Dedifferentiated amniotic fluid mesenchymal stem cell (primary cell): ENCODE data around the gene OPA1.
A peak's percentile ranks its signal among the peaks of the same experiment; 100 is the strongest.
"Not testable (repeated sequence)": the region's sequence is repeated elsewhere in the genome, so short reads cannot be mapped to it uniquely, and the experiment has no call there.

Experiments used
- DNase-seq: peaks from one replicate; pipeline ENCODE4 v3.0.0-alpha.2; 2016; ENCODE audit errors: extremely low spot score

Gene OPA1

GRCh38 chr3:193590088-193590856, 2.7 kb upstream of the OPA1 start:
- DNase-seq: peak; percentile 45

DNA sequence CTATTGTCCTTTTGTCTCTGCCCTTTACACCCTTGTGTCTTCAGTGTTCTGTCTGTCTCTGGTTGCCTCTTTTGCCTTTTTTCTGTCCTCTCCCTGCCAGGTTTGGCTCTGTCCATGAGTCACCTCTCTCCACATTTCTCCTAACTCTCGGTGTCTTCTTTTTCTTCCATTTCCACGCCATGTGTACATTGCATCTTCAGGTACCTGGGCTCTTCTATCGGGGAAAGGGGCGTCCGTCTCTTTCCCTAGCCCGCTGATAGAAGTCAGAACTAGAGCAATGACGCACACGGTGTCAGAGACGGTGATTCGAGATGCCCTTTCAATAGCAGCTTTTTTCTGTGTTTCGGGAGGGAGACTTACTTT, 641 bp downstream of the OPA1 start:
- no peak for DNase-seq

DNA sequence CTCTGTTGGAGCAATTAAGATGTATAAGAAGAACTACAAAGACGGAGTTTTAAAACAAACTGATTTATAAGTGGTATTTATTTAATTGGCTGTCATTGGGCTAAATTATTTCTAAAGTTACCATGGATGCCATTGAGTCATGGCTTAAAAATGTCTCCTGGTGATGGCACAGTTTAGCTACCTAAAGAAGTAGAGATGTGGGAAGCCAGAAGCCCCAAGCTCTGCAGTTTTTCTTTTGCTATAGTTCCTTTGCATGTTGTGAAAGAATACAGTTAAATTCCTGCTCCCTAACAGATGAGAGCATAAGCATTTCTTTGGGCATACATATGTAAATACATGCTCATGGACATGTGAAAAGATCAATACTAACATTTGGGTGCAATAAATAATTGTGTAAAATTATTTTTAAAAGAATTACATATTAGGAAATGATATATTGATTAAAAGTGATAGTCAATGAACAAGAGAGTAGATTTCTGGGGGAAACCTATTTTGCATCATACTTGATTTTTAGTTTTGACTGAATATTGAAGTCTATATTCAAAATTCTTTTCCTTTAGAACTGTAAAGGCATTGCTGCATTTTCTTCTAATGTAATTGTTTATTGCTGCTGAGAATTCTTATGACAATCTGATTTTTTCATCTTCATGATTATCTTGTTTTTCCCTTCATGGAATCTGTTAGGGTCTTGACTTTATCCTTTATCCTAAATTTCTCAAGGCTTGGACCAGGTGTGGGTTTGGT, 2.1 kb downstream of the OPA1 start:
- DNase-seq: no peak

- DNase-seq: no peak
These were observed 3.0 kb downstream of the OPA1 start for GRCh38 chr3:193595939-193596487.

DNA sequence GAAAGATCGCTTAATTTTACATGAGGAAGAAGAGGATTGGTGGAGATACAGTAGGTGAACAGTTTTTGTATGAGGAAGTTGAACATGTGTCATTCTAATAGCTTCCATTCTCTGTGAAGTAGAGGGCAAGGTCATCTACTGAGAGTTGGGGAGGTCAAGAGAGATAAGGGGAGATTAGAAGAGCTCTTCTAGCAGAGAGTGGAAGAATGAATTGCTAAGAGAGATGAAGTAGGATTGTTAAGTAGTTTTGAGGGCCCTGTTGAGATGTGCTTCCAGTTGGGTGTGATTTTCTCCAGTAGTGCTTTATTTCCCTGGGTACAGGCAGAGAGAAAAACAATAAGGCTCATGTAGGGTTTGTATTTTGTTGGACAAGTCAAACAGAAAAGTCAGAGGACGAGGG, 5.2 kb downstream of the OPA1 start:
- no peak for DNase-seq

DNA sequence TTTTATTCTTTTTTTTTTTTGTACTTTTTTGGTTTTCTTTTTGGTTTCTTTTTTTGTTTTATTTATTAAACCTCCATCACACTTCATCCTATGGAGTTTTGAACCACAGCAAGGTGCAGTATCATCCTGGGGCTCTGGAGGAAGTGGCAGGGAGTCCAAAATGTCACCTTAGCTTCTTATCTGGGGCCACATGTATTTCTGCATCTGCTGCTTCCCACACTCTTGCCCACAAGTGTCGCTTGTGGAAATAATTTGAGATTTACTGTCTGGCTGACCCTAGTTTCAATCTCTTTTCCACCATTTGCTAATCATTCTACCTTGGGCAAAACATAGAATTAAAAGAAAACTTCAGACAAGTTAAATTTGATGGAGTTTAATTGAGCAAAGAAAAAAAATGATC, 6.4 kb downstream of the OPA1 start:
- DNase-seq: no peak

GRCh38 chr3:193605876-193606275, 12.9 kb downstream of the OPA1 start:
- peak; percentile 60 for DNase-seq

DNA sequence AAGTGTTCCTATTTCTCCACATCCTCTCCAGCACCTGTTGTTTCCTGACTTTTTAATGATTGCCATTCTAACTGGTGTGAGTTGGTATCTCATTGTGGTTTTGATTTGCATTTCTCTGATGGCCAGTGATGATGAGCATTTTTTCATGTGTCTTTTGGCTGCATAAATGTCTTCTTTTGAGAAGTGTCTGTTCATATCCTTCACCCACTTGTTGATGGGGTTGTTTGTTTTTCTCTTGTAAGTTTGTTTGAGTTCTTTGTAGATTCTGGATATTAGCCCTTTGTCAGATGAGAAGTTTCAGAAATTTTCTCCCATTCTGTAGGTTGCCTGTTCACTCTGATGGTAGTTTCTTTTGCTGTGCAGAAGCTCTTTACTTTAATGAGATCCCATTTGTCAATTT, 13.9 kb downstream of the OPA1 start:
- DNase-seq: not testable (repeated sequence)

DNA sequence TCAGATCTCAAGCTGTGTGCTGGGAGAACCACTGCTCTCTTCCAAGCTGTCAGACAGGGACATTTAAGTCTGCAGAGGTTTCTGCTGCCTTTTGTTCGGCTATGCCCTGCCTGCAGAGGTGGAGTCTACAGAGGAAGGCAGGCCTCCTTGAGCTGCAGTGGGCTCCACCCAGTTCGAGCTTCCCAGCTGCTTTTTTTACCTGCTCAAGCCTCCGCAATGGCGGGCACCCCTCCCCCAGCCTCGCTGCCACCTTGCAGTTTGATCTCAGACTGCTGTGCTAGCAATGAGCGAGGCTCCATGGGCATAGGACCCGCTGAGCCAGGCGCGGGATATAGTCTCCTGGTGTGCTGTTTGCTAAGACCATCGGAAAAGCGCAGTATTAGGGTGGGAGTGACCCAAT, 17.5 kb downstream of the OPA1 start:
- DNase-seq: not testable (repeated sequence)

- DNase-seq: no peak
These were observed 21.4 kb downstream of the OPA1 start for GRCh38 chr3:193614430-193614829.

DNA sequence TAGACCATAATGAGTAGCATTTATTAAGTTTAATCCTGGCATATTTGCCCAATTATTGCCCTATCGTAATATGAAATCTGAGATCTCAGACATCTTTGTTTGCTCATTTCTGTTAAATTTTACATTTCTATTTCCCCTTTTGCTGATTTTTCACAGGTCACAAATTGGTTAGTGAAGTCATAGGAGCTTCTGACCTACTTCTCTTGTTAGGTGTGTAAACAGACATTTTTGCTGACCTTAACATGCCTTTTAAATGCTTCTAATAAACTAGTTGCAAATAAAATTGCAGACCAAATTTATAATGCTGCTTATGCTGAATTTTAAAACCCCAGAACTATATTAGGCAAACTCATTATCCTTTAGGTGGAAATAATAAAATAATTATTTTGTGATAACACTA, 24.6 kb downstream of the OPA1 start:
- DNase-seq: no peak

- no peak for DNase-seq
These were observed 27.0 kb downstream of the OPA1 start for GRCh38 chr3:193620057-193620456.

- no peak for DNase-seq
These were observed 27.6 kb downstream of the OPA1 start for GRCh38 chr3:193620650-193621049.

DNA sequence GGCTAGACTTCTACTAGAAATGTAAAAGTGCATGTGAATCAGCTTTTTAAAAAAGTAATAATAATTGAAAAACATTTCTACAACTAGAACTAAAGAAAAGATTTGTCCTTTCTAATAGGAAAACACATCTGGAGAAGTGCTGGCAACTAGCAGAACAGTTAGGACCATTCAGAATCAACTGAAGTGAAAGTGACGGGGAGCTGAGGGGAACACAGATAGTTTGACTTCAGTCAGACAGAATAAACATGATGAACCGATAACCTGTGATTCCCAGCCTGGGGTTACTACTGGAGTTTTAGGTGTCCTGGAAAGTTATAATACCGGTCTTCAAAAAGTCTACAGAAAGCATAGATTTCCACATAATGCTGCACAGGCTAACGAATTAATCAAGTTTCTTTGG, 28.1 kb downstream of the OPA1 start:
- no peak for DNase-seq

DNA sequence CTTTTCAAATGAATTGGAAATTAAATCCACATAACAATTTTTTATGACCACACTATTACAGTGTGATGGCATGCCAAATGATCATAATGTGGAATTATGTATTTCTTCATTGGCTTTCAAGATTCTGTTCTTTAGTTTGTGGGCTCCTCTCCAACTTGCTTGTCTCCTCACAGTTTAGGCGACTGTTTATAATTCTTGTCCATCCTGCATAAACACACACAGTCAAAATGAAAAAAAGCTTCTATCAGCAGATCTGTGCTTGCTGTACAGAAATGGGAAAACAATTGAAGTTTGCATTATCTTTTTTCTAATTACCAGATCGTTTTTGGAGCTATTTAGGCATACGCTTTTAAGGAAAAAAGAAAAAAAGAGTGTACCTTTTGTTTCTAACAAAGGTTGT, 37.0 kb downstream of the OPA1 start:
- no peak for DNase-seq

DNA sequence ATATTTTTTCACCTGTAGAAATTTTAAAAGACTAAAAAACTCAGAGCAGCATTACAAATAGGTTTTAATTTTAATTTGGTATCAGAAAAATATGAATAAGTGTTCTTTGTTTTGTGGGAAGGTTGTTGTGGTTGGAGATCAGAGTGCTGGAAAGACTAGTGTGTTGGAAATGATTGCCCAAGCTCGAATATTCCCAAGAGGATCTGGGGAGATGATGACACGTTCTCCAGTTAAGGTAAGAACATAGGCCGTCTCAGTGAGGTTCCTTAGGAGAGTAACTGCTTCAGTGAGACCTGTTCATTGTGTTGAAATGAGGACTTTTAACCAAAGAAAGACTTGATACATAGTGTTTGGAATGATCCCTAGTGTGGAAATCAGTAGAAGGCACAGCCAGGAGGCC, 44.8 kb downstream of the OPA1 start:
- DNase-seq: no peak

DNA sequence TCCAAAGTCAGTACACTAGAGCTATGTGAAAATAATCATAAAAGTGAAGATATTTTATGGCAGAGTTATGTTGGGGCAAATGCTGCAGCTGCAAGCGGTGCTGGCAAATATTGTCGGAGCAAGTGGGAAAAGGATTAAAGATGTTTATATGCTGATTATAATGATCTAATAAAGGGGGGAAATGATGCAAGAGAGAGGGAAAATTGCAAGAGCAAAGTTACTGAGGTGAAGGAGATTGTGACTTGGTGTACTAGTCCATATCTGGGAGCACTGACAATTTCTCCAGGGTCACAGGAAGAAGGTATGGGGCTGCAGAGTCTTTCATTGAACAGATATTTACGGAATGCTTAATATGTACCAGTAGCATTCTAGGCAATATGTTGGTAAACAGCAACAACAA, 45.8 kb downstream of the OPA1 start:
- no peak for DNase-seq

DNA sequence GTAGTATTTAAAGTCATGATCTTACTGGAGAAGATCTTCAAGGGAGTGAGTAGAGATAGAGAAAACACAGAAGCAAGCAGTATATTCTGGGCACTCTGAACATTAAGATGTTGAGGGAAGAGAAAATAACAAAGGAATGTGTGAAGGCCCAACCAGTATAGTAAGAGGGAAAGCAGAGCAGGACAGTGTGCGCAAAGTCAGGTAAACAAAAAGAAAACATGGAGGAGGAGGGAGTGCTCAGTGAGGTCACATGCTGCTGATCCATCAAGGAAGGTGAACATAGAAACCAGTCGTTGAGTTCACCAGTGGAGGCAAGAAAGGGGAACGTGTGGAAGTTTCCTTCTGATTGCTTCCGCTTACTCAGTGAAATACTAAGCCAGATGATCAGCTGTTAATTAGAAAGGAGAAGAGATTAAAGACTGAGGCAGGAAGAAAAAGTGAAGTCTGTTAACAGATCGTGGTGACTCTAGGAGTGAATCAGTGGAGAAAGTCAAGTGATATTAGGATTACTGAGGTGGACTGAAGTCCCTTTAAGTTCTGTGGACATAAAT, 47.2 kb downstream of the OPA1 start:
- DNase-seq: no peak

DNA sequence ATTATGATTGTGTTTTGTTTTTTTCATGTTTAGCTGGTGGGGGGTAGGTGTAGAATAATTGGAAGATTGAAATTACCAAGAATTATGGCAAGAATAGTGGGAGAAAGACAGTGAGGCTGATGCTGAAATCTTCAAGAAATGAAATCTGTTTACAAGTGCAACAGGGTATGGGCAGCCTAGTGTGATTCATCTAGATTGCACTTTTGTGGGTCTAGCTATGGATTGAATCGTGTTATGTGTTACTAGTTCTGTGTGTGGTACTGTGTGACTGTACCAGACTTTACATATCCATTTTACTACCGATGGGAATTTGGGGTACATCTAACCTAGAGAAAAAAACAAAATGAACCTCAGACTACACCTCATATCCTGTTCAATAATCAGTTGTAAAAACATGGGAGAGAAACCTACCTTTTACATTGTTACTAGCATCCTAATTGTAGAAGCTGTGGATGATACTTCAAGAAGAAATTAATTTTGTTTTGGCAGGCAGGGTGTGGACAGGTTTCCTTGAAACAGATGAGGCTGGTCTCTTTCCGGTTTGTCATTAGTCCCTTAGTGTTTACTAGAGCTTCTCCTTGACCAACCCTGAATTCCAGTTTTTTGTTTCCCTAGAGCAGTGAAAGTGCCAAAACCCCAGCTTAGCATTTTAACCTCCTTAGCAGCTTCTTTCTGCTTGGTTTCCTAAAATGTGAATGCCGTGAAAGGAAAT, 47.9 kb downstream of the OPA1 start:
- no peak for DNase-seq

- no peak for DNase-seq
These were observed 48.4 kb downstream of the OPA1 start for GRCh38 chr3:193641440-193641775.

- no peak for DNase-seq
These were observed 52.8 kb downstream of the OPA1 start for GRCh38 chr3:193645806-193646205.

- DNase-seq: no peak
These were observed 55.6 kb downstream of the OPA1 start for GRCh38 chr3:193648542-193649076.
